Measurements from ENCODE around the gene CARS1. TPM values are rescaled to one million over a fixed set of nuclear protein-coding genes. Genes with fewer than 3 reads are reported as not detected.

The CARS1 gene
- total RNA-seq, 1 donor from 2014 or later = 32.9 TPM

DNA sequence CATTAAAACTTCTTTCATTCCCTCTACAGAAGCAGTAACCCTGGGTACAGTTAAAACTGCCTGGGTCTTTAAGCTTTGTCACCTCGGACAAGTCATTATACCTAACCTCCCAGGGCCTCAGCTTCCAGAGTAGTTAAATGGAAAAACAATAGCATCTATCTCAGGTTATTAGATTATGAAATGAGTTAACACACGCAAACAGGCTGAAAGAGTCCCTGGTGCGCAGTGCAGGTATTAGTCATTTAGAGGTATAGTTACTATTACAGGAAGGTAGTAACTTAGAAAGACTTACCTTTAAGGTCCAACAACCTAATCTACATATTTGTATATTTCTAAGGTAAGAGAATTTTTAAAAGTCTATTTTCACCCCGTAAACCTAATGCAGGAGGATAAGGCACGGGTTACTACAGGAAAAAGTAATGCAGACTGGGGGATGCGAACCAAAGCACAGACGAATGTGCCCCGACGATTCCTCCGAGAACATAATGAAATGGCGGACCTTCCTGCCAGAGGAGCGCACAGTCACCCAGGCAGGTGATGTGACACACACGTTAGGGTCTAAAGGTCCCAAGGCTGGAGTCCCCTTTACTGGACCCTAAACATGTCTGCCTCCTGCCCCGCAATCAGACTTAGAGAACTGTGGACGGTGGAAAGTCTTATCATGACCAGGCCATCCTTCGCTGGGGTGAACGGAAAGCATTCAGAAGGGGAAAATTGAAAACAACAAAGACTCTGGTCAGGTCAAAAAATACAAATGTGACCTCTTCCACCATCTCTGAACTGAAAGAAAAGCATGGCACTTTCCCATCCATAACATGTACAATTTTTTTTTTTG lies 66.4 kb downstream of the CARS1 start:
- no peak for DNase-seq (ENCODE audit: low read depth)
- TF ChIP-seq, protein P1, sequence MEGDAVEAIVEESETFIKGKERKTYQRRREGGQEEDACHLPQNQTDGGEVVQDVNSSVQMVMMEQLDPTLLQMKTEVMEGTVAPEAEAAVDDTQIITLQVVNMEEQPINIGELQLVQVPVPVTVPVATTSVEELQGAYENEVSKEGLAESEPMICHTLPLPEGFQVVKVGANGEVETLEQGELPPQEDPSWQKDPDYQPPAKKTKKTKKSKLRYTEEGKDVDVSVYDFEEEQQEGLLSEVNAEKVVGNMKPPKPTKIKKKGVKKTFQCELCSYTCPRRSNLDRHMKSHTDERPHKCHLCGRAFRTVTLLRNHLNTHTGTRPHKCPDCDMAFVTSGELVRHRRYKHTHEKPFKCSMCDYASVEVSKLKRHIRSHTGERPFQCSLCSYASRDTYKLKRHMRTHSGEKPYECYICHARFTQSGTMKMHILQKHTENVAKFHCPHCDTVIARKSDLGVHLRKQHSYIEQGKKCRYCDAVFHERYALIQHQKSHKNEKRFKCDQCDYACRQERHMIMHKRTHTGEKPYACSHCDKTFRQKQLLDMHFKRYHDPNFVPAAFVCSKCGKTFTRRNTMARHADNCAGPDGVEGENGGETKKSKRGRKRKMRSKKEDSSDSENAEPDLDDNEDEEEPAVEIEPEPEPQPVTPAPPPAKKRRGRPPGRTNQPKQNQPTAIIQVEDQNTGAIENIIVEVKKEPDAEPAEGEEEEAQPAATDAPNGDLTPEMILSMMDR (conservative IDR thresholded peaks at IDR 0.05; ENCODE audit: low read depth, low read length) = no peak
- peak overlapping the region; percentile 71 for H3K4me3 ChIP-seq (ENCODE audit: low read depth, low read length)

DNA sequence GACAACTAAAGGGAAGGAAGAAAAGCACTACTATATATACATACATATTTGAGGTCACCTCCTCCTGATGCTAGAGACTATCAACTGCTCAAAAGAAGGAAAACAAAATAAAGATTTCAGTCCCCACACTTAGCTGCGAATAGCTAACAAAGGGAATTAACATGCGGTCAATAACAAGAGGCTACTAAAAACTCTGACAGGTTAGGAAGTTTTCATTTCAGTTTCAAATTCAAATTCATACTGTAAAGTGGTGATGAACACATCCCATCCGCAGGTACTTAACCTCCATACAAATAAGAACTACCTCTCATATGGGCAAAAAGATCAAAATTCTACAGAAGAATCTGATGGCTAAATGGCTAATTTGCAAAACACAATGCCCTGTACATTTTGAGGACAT lies 67.7 kb downstream of the CARS1 start:
- H3K4me3 ChIP-seq (ENCODE audit: low read depth, low read length) = peak overlapping the region; percentile 71
- no peak for DNase-seq (ENCODE audit: low read depth)
- TF ChIP-seq, protein P1 (conservative IDR thresholded peaks at IDR 0.05; ENCODE audit: low read depth, low read length) = no peak

DNA sequence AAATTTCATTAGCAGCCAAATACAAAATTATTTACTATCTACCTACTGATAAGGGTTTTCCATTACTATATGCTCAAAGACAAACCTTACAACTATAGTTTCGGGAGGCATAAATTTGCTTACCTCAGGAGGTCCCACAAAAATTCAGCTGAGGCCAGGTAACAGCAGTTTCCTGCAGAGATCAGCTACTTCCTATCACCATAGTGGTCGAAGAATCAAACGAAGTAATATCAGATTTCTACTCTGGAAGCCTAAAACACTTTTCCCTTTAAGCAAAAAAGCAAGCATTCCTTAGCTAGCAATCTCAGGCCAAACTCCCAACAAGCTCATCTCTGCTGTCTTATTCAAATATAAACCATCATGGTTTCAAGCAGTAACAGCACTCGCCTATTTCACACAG lies 68.2 kb downstream of the CARS1 start:
- TF ChIP-seq, protein P1 (conservative IDR thresholded peaks at IDR 0.05; ENCODE audit: low read depth, low read length) = no peak
- no peak for DNase-seq (ENCODE audit: low read depth)

DNA sequence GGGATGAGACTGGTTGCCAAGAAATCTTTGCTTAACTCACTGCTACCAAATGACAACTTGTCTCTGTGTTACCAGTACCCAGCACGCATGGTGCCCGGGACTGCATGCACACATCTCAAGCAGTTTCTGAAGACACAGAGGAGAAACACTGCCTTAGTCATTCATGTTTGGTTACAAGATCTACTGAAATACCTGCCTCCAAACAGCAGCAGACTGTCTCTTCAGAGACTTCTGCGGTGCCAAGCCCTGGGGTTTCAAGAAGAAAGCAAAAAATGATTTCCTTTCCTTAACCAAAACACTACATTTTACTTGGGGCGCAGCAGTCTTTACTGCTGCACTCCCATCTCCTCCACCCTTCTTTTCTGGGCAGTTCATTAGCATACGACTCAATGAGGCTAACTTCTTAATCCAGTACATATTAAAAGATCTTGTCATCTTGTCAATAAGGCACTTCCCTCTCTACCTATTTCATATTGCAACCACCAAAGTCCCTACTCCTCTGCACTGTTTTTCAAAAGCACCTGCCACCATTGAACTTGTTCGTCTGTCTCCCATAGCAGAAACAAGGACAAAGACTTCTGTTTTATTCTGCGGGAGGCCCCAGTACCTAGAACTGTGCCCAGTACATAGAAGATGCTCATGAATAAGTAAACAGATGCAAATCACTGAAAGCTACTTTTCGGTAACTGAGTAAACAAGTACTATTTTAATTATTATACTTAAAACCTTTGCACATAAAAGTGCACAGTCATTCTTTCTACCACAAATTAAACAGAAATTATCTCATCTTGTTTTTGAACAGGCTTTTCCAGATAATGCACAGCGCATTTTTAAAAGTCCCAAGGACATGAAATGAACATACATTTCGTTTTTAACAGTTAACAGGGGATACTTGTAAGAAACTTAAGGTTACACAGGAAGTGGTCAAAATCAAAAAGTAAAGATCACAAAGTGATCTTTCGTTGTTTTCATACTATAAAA lies 69.1 kb downstream of the CARS1 start:
- DNase-seq (ENCODE audit: low read depth) = no peak
- peak overlapping the region; percentile 71 for H3K4me3 ChIP-seq (ENCODE audit: low read depth, low read length)
- TF ChIP-seq, protein P1 (conservative IDR thresholded peaks at IDR 0.05; ENCODE audit: low read depth, low read length) = no peak

More for the DNA sequence above, 68.2 kb downstream of the CARS1 start:
- H3K4me3 ChIP-seq (ENCODE audit: low read depth, low read length) = peak overlapping the region; percentile 71

DNA sequence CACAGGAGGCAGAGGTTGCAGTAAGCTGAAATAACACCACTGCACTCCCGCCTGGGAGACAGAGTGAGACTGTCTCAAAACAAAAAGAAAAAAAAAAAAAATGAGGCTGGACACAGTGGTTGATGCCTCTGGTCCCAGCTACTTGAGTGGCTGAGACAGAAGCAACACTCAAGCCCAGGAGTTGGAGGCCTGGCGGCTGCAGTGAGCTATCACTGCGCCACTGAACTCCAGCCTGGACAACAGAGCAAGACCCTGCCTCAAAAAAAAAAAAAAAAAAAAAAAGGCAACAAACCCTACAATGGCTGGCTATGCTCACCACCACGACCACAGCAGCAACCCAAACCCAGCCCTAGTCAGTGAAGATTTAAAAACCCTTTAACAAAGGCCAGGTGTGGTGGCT lies 73.3 kb downstream of the CARS1 start:
- no peak overlapping the region for H3K4me3 ChIP-seq (ENCODE audit: low read depth, low read length)
- TF ChIP-seq, protein P1 (conservative IDR thresholded peaks at IDR 0.05; ENCODE audit: low read depth, low read length) = no peak
- DNase-seq (ENCODE audit: low read depth) = no peak

DNA sequence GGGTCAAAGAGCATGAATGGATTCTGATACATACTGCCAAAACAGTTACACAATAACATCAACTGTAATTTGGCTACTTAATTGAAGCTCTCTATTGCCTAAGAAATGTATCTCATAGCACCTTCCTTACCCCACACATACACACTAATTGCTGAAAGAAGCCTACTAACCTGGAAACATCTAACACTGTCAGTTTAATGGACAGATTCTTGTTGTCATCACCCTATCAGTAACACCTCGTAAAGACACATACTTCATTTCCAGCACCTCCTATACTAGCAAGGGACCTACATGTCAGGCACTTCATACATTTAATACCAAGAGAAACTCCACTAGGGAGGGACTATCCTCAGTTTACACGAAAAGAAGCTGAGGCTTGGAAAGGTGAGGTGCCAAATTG lies 75.0 kb downstream of the CARS1 start:
- TF ChIP-seq, protein P1 (conservative IDR thresholded peaks at IDR 0.05; ENCODE audit: low read depth, low read length) = no peak

More for the DNA sequence above, 75.0 kb downstream of the CARS1 start:
- no peak overlapping the region for H3K4me3 ChIP-seq (ENCODE audit: low read depth, low read length)
- DNase-seq (ENCODE audit: low read depth) = no peak

All from epithelial cell of proximal tubule (primary cell).